ENCODE data around the gene TRAF3. TPM values are rescaled to one million over a fixed set of nuclear protein-coding genes. Genes with fewer than 3 reads are reported as not detected.
"Not testable (repeated sequence)": the region's sequence is repeated elsewhere in the genome, so short reads cannot be mapped to it uniquely, and the experiment has no call there.

Gene TRAF3
- polyA plus RNA-seq, 1 experiment, result 20.1 TPM

GRCh38 chr14:102830474-102831045 lies 53.3 kb downstream of the TRAF3 start:
- no peak for TF ChIP-seq CTCF (IDR thresholded peaks at IDR 0.05; ENCODE audit: insufficient read depth, low read depth, low read length)
- Histone ChIP-seq H3K27me3 (ENCODE audit: control insufficient read depth, insufficient read depth, low read length) (no peaks in the 10 kb centered on the region), H3K4me3 (ENCODE audit: low read depth, low read length) (no peak overlapping the region), H3K36me3 (ENCODE audit: control insufficient read depth, insufficient read depth, low read length) (peaks cover 3% of the 10 kb centered on the region)
- ChIA-PET CTCF (no interaction called here), POLR2A (no interaction called here)
- no peak for DNase-seq (ENCODE audit: low read depth)

- no peaks in the 10 kb centered on the region for H3K27me3 ChIP-seq (ENCODE audit: control insufficient read depth, insufficient read depth, low read length)
- H3K36me3 ChIP-seq (ENCODE audit: control insufficient read depth, insufficient read depth, low read length), result peaks cover 3% of the 10 kb centered on the region
- TF ChIP-seq CTCF (IDR thresholded peaks at IDR 0.05; ENCODE audit: insufficient read depth, low read depth, low read length), result no peak
- DNase-seq (ENCODE audit: low read depth), result no peak
- no peak overlapping the region for H3K4me3 ChIP-seq (ENCODE audit: low read depth, low read length)
- ChIA-PET CTCF (interaction anchor here (0.7 kb wide), 1 partner anchor 292 kb away, joined by 3 read pairs; the partner anchor contains the start of gene TNFAIP2), POLR2A (no interaction called here)
These were observed 54.0 kb downstream of the TRAF3 start for GRCh38 chr14:102831163-102831804.

- no peak for TF ChIP-seq CTCF (IDR thresholded peaks at IDR 0.05; ENCODE audit: insufficient read depth, low read depth, low read length)
- DNase-seq (ENCODE audit: low read depth), result no peak
- ChIA-PET POLR2A (no interaction called here), CTCF (interaction anchor here (0.6 to 0.9 kb wide), 2 partner anchors 12 to 56 kb away, joined by 3 read pairs; no protein-coding TSS in a partner anchor)
- Histone ChIP-seq H3K36me3 (ENCODE audit: control insufficient read depth, insufficient read depth, low read length) (peaks cover 1% of the 10 kb centered on the region; the same call in 1 of the 2 replicates), H3K27me3 (ENCODE audit: control insufficient read depth, insufficient read depth, low read length) (no peaks in the 10 kb centered on the region), H3K4me3 (ENCODE audit: low read depth, low read length) (no peak overlapping the region)
These were observed 56.1 kb downstream of the TRAF3 start for GRCh38 chr14:102833341-102833740.

GRCh38 chr14:102833991-102834390 lies 56.7 kb downstream of the TRAF3 start:
- Histone ChIP-seq H3K4me3 (ENCODE audit: low read depth, low read length) (no peak overlapping the region), H3K36me3 (ENCODE audit: control insufficient read depth, insufficient read depth, low read length) (peaks cover 1% of the 10 kb centered on the region; the same call in 1 of the 2 replicates), H3K27me3 (ENCODE audit: control insufficient read depth, insufficient read depth, low read length) (no peaks in the 10 kb centered on the region)
- no peak for TF ChIP-seq CTCF (IDR thresholded peaks at IDR 0.05; ENCODE audit: insufficient read depth, low read depth, low read length)
- CTCF ChIA-PET, result interaction anchor here (0.6 kb wide), 1 partner anchor 56 kb away, joined by 3 read pairs; no protein-coding TSS in a partner anchor
- POLR2A ChIA-PET, result no interaction called here
- DNase-seq (ENCODE audit: low read depth), result no peak

GRCh38 chr14:102835959-102836358 lies 58.7 kb downstream of the TRAF3 start:
- CTCF ChIA-PET, result no interaction called here
- peaks cover 1% of the 10 kb centered on the region for H3K36me3 ChIP-seq (ENCODE audit: control insufficient read depth, insufficient read depth, low read length)
- no peak for DNase-seq (ENCODE audit: low read depth)
- no peak overlapping the region for H3K4me3 ChIP-seq (ENCODE audit: low read depth, low read length)
- H3K27me3 ChIP-seq (ENCODE audit: control insufficient read depth, insufficient read depth, low read length), result no peaks in the 10 kb centered on the region
- no peak for TF ChIP-seq CTCF (IDR thresholded peaks at IDR 0.05; ENCODE audit: insufficient read depth, low read depth, low read length)
- POLR2A ChIA-PET, result no interaction called here

GRCh38 chr14:102837120-102837519 lies 59.9 kb downstream of the TRAF3 start:
- not testable (repeated sequence) for DNase-seq (ENCODE audit: low read depth); H3K27me3 ChIP-seq (ENCODE audit: control insufficient read depth, insufficient read depth, low read length); H3K36me3 ChIP-seq (ENCODE audit: control insufficient read depth, insufficient read depth, low read length); H3K4me3 ChIP-seq (ENCODE audit: low read depth, low read length)
- POLR2A ChIA-PET, result interaction anchor here (0.7 kb wide), 1 partner anchor 10 kb away, joined by 8 read pairs; no protein-coding TSS in a partner anchor
- CTCF ChIA-PET, result interaction anchor here (1.0 kb wide), 1 partner anchor 20 kb away, joined by 3 read pairs; no protein-coding TSS in a partner anchor

All from BJ (cell line).